HG03565 (cell line): ENCODE data around the gene CTSD.

ENCODE experiments used
- ATAC-seq: cut with Tn5 transposase; IDR thresholded peaks from one replicate; pipeline ENCODE4 v1.9.1; 2021; ENCODE audit warnings: mild to moderate bottlenecking, moderate library complexity; ENCODE audit not compliant: unreplicated experiment

The CTSD gene

DNA sequence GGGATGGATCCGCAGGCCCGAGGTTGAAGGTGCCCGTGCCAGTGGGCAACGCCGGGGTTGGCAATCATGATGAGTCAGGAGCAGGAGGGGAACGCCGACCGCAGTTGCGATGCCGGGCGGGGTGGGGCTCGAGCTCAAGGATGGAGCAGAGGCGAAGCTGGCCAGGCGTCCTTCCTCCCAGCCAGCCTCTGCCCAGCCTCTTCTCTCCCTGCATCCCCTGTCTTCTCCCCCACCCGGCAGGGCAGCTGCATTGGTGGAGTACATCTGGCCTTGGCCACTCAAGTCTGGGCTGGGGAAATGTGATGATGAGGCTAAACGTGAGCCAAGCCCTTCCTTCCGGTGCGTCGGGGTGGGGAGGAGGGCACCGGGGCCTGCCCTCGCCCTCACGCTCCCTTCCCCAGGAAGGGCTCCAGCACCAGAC, 17.2 kb downstream of the CTSD start:
- ATAC-seq = no peak

DNA sequence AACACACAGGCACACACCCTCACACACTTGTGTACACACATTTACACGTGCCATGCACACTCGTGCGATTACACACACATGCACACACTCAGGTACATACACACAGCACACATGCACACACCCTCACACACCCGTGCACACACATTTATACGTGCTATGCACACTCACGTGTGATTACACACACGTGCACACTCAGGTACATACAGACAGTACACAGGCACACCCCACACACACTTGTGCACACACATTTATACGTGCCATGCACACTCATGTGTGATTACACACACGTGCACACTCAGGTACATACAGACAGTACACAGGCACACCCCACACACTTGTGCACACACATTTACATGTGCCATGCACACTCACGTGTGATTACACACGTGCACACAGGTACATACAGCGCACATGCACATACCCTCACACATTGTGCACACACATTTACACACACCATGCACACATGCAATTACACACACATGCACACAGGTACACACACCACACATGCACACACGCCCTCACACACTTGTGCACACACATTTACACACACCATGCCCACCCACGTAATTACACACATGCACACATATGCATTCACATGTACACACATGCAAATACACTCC, 17.9 kb downstream of the CTSD start:
- ATAC-seq = no peak

DNA sequence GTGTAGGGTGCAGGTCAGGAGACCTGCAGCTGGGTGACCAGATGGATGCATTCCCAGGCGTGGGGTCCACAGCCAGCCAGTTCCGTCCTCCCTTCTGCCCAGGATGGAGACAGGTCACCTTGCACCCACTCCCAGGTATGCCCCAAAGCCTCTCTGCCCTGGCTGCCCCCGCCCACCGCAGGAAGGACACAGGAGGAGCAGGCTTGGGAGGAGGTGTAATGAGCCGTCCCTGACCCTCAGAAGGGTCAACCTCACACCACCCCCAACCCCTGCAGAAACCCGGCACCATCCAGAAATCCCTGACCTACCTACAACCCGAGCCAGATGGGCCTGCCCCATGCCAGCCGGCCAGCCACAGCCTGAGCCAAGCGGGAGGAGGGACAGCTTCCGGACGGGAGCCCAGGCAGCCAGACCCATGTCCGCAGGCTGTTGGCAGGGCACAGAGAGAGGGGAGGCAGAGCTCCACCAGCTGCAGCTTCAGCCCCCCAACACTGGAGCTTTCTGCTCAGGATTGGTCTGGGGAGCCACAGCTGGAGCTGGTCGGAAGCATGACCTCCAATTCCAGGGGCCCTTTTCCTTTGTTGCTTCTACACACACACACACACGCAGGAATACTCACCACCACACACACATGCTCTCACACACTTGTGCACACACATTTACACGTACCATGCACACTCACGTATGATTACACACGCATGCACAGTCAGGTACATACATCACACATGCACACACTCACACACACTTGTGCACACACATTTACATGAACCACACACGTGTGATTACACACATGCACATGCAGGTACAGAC, 18.6 kb downstream of the CTSD start:
- ATAC-seq = no peak

DNA sequence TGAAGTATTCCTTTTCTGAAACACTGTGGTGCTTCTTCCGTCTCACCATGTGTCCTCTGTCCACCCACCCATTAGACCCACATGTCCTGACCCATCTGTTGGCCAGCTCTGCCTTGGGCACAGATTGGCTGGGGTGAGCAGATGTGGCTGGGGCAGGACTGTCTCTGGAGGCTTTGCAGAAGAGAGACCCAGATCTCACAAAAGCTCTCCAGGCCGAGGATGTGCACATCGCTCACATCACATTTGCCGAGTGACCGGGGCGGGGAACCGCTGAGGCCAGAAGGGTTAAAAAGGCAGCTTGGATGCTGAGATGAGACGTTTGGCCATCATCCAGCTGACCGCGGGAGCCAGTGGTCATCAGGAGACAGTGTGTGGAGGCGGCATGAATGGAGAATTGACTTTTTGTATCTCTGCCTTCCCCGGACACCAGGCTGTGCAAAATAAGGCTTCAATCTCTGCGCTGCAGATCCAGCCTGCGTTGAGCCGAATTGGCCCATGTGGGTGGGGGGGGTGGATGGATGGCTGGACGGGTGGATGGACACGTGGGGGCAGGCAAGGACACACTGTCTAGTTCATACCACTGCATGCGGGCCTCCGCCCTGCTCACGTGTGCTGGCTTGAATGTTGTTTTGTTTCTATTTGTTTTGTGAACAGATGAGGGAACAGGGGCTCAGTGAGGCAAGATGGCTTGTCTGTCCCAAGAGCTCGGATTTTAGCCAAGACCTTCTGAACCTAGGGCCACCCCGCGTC, 19.4 kb downstream of the CTSD start:
- ATAC-seq = no peak

DNA sequence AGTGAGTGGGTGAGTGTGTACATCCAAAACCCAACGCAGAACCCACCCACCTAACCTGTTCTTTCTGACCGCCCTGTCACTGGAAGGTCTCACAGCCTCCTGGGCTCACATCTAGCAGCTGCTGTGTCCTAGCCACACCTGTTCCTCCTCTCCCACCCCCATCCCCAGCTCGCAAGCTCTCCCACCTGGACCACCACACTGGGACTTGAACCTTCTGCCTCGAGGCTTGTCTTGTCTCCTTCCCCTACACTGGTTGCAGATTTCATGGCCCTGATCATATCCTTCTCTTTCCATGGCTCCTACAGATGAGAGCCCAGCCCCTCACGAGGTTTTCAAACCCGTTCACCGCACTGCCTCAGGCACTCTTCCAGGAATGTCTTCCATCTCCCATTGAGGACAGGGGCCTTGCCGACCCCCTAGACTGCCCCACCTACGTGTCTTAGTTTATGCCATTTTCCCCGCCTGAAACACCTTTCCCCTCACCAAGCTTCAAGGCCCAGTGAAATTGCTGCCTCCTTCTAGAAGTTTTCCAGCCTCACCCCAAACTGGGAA, 20.1 kb downstream of the CTSD start:
- no peak for ATAC-seq

DNA sequence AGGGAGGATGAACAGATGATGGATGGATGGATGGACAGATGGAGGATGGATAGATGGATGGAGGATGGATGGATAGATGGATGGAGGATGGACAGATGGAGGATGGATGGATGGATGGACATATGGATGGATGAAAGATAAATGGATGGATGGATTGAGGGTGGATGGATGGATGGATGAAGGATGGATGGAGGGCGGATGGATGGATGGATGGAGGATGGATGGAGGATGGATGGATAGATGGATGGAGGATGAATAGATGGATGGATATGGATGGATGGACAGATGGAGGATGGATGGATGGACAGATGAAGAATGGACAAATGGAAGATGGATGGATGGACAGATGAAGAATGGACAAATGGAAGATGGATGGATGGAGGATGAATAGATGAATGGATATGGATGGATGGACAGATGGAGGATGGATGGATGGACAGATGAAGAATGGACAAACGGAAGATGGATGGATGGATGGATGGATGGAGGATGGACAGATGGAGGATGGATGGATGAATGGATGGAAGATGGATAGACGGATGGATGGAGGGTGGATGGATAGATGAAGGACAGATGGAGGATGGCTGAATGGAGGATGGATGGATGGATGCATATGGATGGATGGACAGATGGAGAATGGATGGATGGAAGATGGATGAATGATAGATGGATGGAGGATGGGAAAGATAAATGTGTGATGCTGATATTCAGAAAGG, 20.7 kb downstream of the CTSD start:
- ATAC-seq = no peak

DNA sequence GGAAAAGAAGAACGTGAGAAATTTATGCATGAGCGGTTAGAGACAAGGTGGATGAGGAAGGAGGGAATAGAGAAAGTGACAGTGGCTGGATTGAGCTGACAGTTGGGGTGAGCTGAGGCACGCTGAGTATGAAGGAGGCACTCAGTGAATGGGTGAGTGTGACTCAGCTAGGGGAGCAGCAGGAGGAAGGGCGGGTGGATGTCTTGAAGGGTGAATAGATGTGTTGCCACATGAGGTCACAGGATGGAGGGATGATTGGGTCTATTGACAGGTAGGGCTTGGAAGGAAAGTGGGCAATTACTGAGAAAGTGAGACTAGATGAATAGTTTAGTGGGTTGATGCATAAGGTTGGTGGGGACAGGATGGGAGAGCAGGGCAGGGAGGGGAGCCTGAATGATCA, 21.4 kb downstream of the CTSD start:
- ATAC-seq = no peak

DNA sequence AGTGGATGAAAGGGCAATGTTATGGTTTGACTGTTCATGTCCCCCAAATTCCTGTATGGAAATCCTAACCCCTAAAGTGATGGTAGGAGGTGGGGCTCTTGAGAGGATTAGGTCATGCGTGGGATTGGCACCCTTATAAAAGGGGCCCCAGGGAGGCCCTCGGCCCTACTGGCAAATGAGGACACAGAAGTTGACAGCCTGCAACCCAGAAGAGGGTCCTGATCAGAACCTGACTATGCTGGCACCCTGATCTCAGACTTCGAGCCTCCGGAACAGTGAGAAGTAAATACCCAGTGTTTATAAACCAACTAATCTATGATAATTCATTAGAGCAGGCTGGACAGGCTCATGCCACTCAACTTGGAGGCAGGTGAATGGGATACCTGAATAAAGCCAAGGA, 22.0 kb downstream of the CTSD start:
- ATAC-seq = no peak

DNA sequence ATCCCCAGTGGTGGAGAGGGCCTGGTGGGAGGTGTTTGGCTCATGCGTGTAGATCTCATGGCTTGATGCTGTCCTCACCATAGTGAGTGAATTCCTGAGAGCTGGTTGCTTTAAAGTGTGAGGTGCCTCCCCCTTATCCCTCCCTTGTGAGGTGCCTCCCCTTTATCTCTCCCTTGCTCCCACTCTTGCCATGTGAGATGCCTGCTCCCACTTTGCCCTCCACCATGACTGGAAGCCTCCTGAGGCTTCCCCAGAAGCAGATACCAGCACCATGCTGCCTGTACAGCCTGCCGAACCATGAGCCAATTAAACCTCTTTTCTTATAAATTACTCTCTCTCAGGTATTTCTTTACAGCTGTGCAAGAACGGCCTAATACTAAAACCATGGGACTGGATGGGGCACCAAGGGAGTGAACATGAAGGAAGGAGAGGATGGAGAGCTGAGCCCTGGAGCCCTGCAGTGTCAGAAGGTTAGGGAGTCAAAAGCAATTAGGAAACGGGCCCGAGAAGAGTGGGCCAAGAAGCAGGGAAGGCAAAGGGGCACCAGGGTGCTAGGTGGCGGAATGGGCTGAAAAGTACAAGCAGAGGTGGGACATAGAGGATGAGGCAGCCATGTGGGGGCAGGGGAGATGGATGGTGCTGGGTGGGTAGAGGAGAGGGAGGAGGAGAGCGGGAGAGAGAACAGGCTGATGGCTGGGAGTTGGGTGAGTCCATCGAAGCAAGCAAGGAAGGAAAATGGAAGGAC, 22.8 kb downstream of the CTSD start:
- ATAC-seq = no peak

DNA sequence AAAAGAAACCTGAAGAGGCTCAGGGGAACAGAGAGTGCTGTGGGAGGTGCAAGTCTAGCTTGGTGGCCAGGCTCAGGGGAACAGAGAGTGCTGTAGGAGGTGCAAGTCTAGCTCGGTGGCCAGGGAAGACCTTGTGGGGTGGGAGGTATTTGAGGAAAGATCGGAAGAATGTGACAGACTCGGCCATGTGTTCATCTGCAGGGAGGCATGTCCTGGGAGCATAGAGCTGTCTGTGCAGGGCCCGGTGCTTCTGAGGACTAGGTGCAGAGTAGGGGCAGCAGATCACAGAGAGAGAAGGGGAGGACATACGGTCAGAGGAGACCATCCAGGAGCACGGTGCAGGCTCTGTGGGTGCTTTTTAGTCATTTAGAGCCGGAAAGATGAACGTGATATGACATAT, 24.2 kb downstream of the CTSD start:
- ATAC-seq = no peak

DNA sequence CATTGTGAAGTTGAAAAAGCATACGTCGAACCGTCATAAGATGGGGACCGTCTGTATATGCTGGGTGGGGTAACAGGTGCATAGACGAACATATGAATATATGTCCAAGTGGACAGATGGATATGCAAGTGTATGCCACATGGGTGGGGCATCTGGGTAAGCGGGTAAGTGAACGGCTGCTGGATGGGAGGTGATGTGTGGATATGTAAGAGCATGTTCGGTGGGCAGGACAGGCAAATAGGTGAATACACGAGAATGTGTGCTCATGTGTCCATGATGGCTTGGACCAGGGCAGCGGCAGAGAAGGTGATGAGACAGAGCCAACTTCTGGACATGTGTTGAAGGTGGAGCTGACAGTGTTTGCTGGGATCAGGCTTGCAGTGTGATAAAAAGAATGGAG, 25.3 kb downstream of the CTSD start:
- ATAC-seq = no peak

DNA sequence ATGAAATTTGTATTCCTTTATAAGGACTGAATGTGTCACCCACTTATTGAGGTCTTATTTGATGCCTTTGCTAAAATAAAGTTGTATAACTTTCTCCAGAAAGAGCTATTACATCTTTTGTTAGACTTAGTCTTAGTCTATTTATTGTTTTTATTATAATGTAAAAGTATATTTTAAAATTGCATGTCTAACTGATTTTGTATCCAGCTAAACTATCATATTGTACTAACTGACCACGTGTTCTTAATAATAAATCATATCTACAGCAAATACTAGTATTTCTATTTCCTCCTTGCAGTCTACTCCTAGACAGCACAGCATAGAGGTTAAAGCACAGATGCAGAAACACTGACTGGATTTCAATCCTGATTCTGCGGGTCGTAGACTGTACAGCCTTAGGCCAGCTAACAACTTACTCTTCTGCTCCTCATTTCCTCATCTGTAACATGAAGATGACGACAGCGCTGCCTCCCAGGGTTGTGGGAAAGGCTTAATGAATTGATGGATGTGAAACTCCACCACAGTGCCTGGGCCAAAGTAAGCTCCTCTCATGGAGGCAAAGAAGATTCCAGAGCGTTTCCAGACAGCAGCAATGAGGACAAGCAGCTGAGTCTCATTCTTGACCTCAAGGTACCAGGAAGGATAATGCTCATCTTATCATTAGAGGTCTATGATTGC, 26.5 kb downstream of the CTSD start:
- no peak for ATAC-seq

DNA sequence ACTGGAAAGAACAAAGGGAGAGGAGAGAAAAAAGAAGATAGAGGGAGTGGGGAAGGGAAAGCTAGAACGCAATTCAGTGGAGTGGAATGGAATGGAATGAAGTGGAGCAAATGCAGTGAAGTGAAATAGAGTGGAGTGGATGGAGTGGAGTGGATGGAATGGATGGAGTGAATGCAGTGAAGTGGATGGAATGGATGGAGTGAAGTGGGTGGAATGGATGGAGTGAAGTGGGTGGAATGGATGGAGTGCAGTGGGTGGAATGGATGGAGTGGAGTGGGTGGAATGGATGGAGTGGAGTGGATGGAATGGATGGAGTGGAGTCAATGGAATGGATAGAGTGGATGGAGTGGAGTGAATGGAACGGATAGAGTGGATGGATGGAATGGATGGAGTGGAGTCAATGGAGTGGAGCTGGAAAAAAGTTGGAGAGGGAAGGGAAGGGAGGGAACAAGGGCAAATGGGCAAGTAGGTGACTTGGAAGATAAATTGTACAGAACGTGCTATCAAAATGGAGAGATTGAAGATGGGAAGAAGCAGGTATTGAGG, 27.2 kb downstream of the CTSD start:
- ATAC-seq = no peak

DNA sequence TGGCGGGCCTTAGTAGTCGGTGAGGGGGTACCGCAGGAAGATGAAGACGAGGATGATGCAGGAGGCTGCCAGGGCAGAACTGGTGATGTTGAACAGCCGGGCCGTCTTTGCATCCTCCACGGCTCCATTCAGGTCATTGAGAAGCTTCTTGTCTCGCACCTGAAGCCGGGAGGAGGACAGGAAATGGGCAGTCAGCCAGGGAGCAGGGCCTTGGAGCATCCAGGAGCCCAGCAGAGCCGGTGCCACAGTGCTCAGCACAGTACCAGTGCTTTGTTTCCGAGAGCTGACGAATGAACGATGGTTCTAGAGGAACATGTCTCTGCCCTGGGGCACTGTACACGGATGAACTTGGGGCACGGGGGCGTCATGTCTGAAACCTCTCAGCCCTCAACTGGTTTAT, 28.5 kb downstream of the CTSD start:
- ATAC-seq = no peak

DNA sequence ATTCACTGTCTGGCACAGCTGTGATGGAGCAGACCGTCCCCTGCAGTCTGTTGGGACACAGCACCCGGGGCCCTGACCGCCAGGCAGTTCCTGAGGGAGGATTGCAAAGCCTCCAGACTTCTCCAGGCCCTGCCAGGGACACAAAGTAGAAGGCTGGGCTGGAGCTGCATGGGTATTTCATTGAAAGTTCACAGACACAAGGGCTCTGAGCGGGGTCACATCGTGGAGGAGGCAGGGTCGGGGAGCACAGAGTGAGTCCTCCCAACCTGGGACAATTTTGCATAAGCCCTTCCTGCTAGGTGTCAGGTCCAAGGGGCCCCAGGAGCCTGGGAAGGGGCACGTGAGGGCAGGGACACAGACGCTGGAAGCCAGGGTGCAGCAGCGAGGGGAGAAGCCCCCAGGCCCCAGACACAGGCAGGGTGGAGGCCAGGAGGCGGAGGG, 29.1 kb downstream of the CTSD start:
- ATAC-seq = no peak

DNA sequence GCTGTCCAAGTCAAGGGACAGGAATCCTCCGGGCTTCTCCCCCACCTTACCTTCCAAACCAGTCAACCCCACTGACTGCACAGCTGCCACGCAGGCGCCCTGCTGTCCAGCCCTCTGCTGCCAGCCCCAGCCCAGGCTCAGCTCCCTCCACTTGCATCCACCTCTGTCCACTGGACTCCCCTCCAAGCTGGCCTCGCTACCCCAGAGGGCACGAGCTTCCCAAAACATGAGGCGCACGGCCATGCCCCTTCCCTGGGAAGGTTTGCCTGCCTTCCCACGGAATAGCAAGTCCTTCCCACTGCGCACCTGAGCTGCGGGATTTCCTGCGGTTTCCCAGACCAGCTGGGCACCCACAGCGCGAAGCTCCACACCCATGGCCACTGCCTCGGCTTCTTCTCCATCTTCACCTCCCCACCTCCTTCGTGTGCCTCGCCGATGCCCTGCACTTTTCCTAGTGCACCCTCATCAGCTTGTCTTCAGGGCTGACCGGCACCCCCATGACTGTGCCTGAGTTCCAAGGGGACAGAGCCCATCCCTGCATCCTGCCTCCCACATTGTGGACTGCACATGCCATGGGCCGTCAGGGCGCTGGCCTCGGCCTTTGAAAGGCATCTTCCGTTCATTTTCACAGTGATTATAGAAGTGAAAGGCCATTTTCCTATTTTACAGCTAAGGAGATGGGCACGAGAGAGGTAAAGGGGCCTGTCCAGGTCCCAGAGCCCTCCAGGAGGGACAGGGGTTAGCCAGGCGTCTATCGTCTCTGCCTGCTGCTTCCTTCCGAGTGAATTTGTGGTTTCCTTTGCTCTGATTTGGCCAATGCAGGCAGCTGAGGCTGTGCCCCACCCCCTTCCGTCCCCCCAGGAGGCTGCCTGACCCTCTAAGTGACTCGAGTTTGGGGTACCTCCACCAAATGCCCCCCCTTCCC, 29.7 kb downstream of the CTSD start:
- ATAC-seq = no peak

DNA sequence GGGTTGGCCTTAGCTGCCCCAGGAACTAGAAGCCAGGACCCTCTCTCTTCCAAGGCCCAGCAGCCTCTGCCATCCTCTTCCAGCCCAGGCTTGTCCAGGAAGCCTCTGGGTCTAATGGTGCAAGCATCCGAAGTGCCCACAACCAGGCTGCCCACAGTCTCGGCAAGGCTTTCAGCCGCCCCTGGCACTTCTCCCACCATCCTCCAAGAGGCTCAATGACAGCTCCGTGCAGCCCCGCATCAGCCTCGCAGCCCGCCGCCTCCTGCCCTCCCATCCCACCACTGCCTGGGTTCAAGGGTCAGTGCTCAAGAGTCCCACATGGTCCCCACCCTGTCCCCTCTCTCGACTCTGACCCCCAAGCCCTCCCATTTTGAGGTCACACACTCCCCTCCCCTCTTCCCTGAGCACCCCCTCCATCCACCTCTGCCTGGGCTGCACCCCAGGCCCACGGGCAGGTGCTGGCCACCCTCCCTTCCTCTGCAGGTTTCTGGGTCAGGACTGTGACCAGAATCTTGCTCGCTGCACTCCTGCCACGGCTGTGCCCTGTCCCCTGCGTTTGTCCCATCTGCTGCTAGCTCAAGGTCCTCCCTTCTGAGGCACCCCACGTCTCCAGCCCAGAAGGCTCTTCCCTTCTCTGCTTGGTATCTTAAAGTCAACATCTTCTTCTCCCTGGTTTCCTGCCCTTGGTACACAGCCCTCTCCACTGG, 30.6 kb downstream of the CTSD start:
- no peak for ATAC-seq
